Astrocyte of the spinal cord (primary cell): ENCODE results near the gene CACTIN.

Source experiments
- DNase-seq: peaks from one replicate; pipeline ENCODE4 v3.0.0; 2011; ENCODE audit warnings: low read depth, low spot score
- H3K4me3 ChIP-seq: 2 replicates; pipeline ENCODE4 v1.5.1; 2011; ENCODE audit warnings: low read depth, mild to moderate bottlenecking, low read length, moderate library complexity
- in situ Hi-C: cut with HindIII; loops from 2 replicates; pipeline ENCODE4 v1.10.0; 2017; ENCODE audit warnings: low sequenced_read_pairs
- TF ChIP-seq, protein P1 (sequence below): IDR thresholded peaks from 2 replicates; pipeline ENCODE4 v1.5.1; 2012; ENCODE audit warnings: low read depth, mild to moderate bottlenecking, low read length, inconsistent platforms

Gene CACTIN

DNA sequence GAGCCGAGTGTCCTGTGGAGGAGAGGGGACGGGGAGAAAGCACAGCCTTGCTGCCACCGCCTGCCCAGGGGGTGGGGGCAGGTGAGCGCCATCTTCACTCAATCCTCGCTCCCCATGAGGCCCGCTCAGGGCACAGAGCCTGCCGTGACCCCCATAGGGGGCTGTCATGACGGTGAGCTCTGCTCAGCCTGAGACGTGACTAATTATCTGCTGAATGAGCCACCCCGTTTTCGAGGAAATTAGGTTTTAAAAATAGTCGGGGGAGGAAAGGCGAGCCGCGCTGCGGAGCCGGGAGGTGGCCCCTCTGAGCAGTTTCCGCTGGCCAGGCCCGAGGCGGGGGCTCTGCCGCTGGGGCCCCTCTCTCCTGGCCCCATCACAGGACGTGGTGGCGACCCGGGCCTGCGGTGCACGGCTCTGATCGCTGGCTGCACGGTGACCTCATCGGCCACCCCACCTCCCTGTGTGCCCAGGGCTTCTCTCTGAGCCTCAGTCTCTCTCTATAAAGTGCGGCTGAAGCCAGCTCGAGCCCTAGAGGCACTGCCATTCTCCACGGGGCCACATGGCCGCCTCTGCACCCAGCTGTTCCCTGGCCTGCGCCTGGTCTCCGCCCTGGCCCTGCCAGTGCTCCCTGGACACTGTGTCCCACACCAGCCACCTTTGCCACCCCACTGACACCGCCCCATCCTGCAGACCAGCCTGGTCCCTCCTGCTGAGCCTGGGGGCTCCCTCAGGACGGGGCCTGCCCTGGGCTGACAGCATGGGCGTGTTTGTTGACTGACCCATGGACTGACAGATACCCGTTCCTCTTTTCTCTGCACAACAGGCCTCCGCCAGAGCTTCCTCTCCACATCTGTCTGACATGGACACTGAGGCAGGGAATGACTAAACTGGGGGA lies 45.3 kb upstream of the CACTIN start:
- TF ChIP-seq, protein P1, sequence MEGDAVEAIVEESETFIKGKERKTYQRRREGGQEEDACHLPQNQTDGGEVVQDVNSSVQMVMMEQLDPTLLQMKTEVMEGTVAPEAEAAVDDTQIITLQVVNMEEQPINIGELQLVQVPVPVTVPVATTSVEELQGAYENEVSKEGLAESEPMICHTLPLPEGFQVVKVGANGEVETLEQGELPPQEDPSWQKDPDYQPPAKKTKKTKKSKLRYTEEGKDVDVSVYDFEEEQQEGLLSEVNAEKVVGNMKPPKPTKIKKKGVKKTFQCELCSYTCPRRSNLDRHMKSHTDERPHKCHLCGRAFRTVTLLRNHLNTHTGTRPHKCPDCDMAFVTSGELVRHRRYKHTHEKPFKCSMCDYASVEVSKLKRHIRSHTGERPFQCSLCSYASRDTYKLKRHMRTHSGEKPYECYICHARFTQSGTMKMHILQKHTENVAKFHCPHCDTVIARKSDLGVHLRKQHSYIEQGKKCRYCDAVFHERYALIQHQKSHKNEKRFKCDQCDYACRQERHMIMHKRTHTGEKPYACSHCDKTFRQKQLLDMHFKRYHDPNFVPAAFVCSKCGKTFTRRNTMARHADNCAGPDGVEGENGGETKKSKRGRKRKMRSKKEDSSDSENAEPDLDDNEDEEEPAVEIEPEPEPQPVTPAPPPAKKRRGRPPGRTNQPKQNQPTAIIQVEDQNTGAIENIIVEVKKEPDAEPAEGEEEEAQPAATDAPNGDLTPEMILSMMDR: peak; percentile 36
- in situ Hi-C loops: no loop called here
- DNase-seq: no peak
- H3K4me3 ChIP-seq: no peak overlapping the region

DNA sequence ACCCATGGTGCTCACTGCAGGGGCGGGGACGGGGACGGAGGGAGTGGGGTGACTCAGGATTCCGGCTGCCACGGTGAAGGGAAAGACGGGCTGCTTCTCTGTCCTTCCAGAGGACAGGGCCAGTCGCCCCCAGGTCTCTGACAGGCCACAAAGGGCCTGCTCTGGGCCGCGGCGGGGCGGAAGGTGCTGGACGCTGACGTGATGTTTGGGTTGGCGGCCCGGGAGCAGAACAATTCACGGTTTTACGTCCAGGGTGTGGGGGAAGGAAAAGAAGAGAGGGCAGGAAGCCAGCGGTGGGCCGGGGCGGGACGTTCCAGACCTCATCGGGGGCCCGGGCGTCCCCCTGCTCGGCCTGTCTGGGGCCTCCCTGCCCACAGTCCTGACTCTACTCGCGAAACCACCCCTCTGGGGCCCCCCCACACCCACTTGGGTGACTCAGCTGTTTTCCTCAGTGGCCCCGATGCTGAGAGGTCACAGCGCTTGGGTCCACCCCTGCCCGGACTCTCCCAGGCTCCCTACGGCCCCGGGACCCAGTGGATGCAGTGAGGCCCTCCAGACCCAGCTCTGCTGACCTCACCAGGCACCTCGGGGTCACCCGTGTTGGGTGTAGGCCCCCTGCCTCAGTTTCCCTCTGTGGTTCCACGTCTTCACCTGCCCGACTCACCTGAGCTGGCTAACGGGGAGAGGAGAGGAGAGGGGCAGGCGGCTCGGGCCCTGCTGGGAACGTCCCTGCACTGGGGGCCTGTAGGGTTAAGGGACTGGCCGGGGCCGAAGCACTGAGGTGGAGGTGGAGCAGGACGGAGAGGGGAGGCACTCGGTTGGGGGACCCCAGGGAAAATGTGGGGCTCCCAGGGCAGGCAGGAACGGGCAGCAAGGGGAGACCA lies 44.4 kb upstream of the CACTIN start:
- peak; percentile 63 for DNase-seq

DNA sequence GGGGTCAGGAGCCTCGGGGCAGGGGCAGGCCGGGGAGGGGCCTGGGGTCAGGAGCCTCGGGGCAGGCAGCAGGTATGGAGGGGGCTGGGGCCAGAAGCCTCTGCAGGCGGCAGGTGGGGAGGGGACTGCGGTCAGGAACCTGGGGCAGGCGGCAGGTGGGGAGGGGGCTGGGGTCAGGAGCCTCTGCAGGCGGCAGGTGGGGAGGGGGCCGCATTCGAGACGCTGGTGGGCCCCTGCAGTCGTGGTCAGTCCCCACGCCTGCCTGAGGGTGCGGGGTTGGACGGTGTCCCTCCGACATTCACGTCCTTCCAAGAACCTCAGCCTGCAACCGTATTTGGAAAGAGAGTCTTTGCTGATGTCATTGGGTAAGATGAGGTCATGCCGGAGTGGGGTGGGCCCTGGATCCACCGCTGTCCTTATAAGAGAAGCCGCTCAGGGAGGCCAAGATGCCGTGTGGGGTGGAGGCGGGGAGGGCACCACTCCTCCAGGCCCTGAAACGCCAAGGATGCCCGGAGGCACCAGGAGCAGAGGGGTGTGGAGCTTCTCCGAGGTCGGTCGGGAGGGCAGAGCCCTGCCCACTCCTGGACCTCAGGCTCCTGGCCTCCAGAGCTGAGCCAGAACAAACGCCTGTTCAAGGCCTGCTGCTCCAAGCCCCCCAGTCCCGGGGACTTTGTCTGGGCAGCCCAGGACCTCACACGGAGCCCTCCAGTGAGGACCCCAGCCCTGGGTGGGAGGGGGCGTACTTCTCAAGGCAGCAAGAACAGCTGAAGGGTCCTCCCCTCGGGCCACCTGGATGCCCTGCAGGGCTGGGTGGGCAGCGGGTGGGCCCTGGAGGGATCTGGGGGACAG lies 43.6 kb upstream of the CACTIN start:
- in situ Hi-C loops: no loop called here
- TF ChIP-seq, protein P1: no peak
- peak; percentile 80 for DNase-seq
- no peak overlapping the region for H3K4me3 ChIP-seq

More for the DNA sequence above, 44.4 kb upstream of the CACTIN start:
- in situ Hi-C loops: no loop called here
- TF ChIP-seq, protein P1: no peak
- no peak overlapping the region for H3K4me3 ChIP-seq

DNA sequence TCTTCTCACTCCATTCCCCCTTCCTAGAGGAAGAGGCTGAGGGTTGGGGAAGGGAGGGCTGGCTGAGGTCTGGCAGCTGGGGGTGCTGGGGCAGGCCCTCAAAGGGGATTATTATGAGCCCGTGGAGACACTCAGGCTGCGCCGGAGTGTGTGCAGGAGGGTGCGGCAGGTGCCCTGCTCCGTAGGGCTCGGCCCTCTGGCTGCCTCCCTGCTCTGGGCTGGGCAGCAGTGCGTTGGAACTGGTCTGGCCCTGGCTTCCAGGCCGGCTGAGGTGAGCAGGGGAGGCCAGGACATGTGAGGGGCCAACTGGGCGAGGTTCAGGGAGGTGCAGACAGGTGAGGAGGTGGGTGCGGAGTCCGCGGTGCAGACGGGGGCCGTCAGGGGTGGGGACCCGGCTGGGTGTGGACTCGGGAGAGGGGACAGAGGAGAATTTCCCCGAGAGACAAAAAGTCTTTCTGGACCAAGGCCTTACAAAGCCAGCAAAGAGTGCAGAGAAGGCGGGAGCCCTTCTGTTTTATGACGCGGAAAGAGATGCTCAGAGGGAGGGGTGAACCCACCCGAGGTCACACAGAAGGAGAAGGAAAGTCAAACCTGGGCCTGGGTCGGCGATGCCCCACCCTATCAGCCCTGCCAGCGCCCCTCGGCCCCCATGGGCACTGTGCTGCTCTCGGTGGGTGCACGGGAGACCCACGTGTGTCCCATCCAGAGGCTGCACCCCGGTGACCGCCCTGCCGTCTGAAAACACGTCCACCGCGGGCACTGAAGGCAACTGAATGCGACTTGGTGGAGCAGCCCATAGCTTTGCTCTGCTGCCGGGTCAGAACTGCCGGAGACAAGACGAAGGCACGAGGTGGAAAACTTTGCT lies 42.7 kb upstream of the CACTIN start:
- TF ChIP-seq, protein P1: no peak
- H3K4me3 ChIP-seq: no peak overlapping the region
- DNase-seq: no peak
- in situ Hi-C loops: no loop called here

DNA sequence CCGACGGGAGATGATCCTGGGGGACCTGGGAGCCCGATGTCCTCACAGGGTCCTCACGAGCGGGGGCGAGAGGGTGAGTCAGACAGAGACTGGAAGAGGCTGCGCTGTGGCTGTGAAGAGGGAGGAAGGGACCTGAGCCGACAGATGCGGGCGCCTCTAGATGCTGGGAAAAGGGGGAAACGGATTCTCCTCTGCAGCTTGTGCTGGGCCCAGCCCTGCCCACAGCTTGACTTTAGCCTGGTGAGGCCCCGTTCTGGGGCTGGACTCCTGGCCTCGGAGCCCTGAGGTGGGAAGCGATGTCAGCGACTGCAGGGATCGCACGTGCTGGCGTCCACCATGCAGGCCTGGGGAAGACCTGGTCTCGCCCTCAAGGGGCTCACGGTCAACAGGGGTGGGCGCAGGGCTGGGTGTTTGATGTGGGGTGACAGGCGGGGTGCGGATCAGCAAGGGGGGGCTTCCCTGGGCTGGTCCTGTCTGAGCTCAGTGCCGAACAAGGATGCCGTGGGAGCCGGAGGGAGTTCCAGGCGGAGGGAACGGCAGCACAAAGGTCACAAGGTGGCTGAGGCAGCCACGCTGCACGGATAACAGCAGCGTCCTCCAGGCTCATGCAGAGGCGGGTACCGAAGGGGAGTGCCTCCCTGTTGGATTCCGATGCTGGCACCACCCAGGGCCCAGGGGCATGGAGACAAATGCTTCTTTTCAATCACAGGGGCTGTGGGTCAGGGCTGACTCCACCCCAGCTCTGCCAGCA lies 41.9 kb upstream of the CACTIN start:
- no peak for DNase-seq
- H3K4me3 ChIP-seq: no peak overlapping the region
- in situ Hi-C loops: no loop called here
- TF ChIP-seq, protein P1: no peak
